HEK293T (cell line): ENCODE data around the gene LNX2.

Experiments used
- ARNT ChIP-seq: fragments of 450-650 bp; IDR thresholded peaks from 2 replicates; pipeline ENCODE4 v1.6.1; 2017; ENCODE audit warnings: mild to moderate bottlenecking
- BHLHE40 ChIP-seq: fragments of 450-650 bp; IDR thresholded peaks from 2 replicates; pipeline ENCODE4 v1.6.1; 2016; ENCODE audit warnings: mild to moderate bottlenecking, moderate library complexity, borderline replicate concordance
- CTBP1 ChIP-seq: fragments of 450-650 bp; IDR thresholded peaks from 2 replicates; pipeline ENCODE4 v1.6.1; 2016; ENCODE audit warnings: borderline replicate concordance
- FOXM1 ChIP-seq: fragments of 450-650 bp; IDR thresholded peaks from 2 replicates; pipeline ENCODE4 v1.6.1; 2017; ENCODE audit warnings: mild to moderate bottlenecking, borderline replicate concordance
- ZNF384 ChIP-seq: fragments of 450-650 bp; IDR thresholded peaks from 2 replicates; pipeline ENCODE4 v1.6.1; 2016
- TF ChIP-seq, protein P1 (sequence below): fragments of 450-650 bp; IDR thresholded peaks from 2 replicates; pipeline ENCODE4 v1.6.1; 2016

DNA sequence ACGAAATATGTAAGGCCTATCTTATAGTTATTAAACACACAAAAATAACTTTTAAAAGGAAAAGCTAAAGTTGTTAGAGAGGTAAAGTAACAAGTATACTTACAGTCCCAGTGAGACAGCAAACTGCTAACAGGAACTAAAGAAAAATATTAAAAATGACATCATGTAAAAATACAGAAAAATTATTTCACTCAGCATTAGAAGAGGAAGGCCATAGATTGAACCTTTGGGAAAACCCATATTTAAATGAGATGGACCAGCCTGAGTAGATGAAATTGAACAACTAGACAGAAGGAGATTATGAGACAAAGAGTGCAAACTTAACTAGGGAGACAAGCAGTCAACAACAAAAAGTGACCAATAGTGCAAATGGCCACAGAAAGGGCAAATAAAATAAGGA, 49.4 kb downstream of the LNX2 start:
- TF ChIP-seq, protein P1, sequence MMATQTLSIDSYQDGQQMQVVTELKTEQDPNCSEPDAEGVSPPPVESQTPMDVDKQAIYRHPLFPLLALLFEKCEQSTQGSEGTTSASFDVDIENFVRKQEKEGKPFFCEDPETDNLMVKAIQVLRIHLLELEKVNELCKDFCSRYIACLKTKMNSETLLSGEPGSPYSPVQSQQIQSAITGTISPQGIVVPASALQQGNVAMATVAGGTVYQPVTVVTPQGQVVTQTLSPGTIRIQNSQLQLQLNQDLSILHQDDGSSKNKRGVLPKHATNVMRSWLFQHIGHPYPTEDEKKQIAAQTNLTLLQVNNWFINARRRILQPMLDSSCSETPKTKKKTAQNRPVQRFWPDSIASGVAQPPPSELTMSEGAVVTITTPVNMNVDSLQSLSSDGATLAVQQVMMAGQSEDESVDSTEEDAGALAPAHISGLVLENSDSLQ: no peak
- TF ChIP-seq ZNF384: no peak
- no peak for TF ChIP-seq CTBP1
- no peak for TF ChIP-seq FOXM1
- TF ChIP-seq ARNT: no peak
- no peak for TF ChIP-seq BHLHE40
